ENCODE measurements around the gene MESP2. TPM values are rescaled to one million over a fixed set of nuclear protein-coding genes. Genes with fewer than 3 reads are reported as not detected.

Gene MESP2
- total and polyA plus RNA-seq, 2 donors from 2014 or later: 0.24 to 0.47 TPM

- peaks cover 6% of the 10 kb centered on the region for H3K27me3 ChIP-seq (ENCODE audit: control insufficient read depth, insufficient read depth, low read length)
- no peaks in the 10 kb centered on the region for H3K9me3 ChIP-seq (ENCODE audit: control insufficient read depth in 2 of 3, insufficient read depth in 1 of 3, low read length in 3 of 3)
- FAIRE-seq (no peak), DNase-seq (peak in 1 of 5 donors; percentile 62)
- H3K4me1 ChIP-seq (ENCODE audit: control insufficient read depth in 2 of 3, insufficient read depth in 2 of 3, low read depth in 1 of 3, low read length in 3 of 3): peaks cover 0 to 9% (median 0%) of the 10 kb centered on the region in 3 donors
- no peaks in the 10 kb centered on the region for H3K36me3 ChIP-seq (ENCODE audit: control insufficient read depth in 2 of 3, insufficient read depth in 3 of 3, low read length in 3 of 3)
- no peak overlapping the region for H3K27ac ChIP-seq (ENCODE audit: low read depth in 2 of 2, low read length in 2 of 2)
- TF ChIP-seq CTCF (IDR thresholded peaks at IDR 0.05; ENCODE audit: borderline replicate concordance, extremely low read depth, insufficient read depth): no peak
- H3K4me3 ChIP-seq (ENCODE audit: low read length in 3 of 3): no peak overlapping the region
- no peak overlapping the region for H3K9ac ChIP-seq (ENCODE audit: low read length in 3 of 3)
- intact Hi-C loops (cut with DNase I): no loop called here
These were observed 29.7 kb upstream of the MESP2 start for GRCh38 chr15:89746386-89746780.

- Histone ChIP-seq H3K9ac (ENCODE audit: low read length in 3 of 3) (no peak overlapping the region), H3K27ac (ENCODE audit: low read depth in 2 of 2, low read length in 2 of 2) (no peak overlapping the region), H3K27me3 (ENCODE audit: control insufficient read depth, insufficient read depth, low read length) (peaks cover 6% of the 10 kb centered on the region), H3K4me1 (ENCODE audit: control insufficient read depth in 2 of 3, insufficient read depth in 2 of 3, low read depth in 1 of 3, low read length in 3 of 3) (peaks cover 0 to 12% (median 0%) of the 10 kb centered on the region in 3 donors), H3K4me3 (ENCODE audit: low read length in 3 of 3) (no peak overlapping the region), H3K36me3 (ENCODE audit: control insufficient read depth in 2 of 3, insufficient read depth in 3 of 3, low read length in 3 of 3) (no peaks in the 10 kb centered on the region), H3K9me3 (ENCODE audit: control insufficient read depth in 2 of 3, insufficient read depth in 1 of 3, low read length in 3 of 3) (no peaks in the 10 kb centered on the region)
- TF ChIP-seq CTCF (IDR thresholded peaks at IDR 0.05; ENCODE audit: borderline replicate concordance, extremely low read depth, insufficient read depth): no peak
- peak in 1 of 5 donors; percentile 60 for DNase-seq
- no peak for FAIRE-seq
- intact Hi-C loops (cut with DNase I): no loop called here
These were observed 28.1 kb upstream of the MESP2 start for GRCh38 chr15:89747708-89748682.

- H3K4me3 ChIP-seq (ENCODE audit: low read length in 3 of 3): no peak overlapping the region
- intact Hi-C loops (cut with DNase I): no loop called here
- H3K4me1 ChIP-seq (ENCODE audit: control insufficient read depth in 2 of 3, insufficient read depth in 2 of 3, low read depth in 1 of 3, low read length in 3 of 3): peaks cover 0 to 12% (median 0%) of the 10 kb centered on the region in 3 donors
- H3K27me3 ChIP-seq (ENCODE audit: control insufficient read depth, insufficient read depth, low read length): peaks cover 6% of the 10 kb centered on the region
- no peak overlapping the region for H3K27ac ChIP-seq (ENCODE audit: low read depth in 2 of 2, low read length in 2 of 2)
- DNase-seq (peak in 3 of 5 donors; percentile 36 to 64 (median 63)), FAIRE-seq (no peak)
- no peaks in the 10 kb centered on the region for H3K9me3 ChIP-seq (ENCODE audit: control insufficient read depth in 2 of 3, insufficient read depth in 1 of 3, low read length in 3 of 3)
- no peak overlapping the region for H3K9ac ChIP-seq (ENCODE audit: low read length in 3 of 3)
- H3K36me3 ChIP-seq (ENCODE audit: control insufficient read depth in 2 of 3, insufficient read depth in 3 of 3, low read length in 3 of 3): no peaks in the 10 kb centered on the region
- no peak for TF ChIP-seq CTCF (IDR thresholded peaks at IDR 0.05; ENCODE audit: borderline replicate concordance, extremely low read depth, insufficient read depth)
These were observed 27.1 kb upstream of the MESP2 start for GRCh38 chr15:89749054-89749453.
